ENCODE results near the gene QRFPR.
"Not testable (repeated sequence)": the region's sequence is repeated elsewhere in the genome, so short reads cannot be mapped to it uniquely, and the experiment has no call there.

QRFPR gene

GRCh38 chr4:121380776-121381462 lies at the start of gene QRFPR:
QRFPR (minus strand) TSS chr4:121381018; CDS start chr4:121380647, 371 bp downstream.
- in situ Hi-C loops (cut with MboI; ENCODE audit: low sequenced_read_pairs): no loop called here
- Histone ChIP-seq H3K4me1 (no peaks in the 10 kb centered on the region), H3K36me3 (replicated peaks) (no peaks in the 10 kb centered on the region), H3K9me3 (no peaks in the 10 kb centered on the region), H3K4me3 (no peak within 1 kb of the TSS), H3K27me3 (ENCODE audit: low read depth) (peaks cover 25% of the 10 kb centered on the region)
- DNase-seq (ENCODE audit: low spot score in 2 of 2): no peak

- H3K27me3 ChIP-seq (ENCODE audit: low read depth): no peaks in the 10 kb centered on the region
- in situ Hi-C loops (cut with MboI; ENCODE audit: low sequenced_read_pairs): no loop called here
- no peaks in the 10 kb centered on the region for H3K9me3 ChIP-seq
Measured at GRCh38 chr4:121428721-121429120, 47.9 kb upstream of the QRFPR start.

DNA sequence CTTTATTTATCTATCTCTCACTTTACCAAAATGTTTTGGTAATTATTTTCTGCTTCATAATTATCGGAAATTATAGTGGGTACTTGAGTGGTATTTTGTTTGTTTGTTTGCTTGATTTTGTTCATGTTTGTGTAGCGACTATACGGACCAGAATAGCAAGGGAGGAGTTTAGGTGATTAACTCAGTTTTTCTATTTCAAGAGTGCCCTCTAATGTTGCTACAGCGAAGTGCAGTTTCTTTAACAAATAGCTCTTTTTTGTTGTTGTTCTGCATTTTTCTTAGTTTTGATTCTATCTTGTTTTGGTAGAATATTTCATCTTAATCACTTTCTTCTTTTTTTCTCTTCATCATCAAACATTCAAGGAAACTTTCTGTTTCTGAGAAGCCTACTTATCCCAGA lies 40.8 kb upstream of the QRFPR start:
- in situ Hi-C loops (cut with MboI; ENCODE audit: low sequenced_read_pairs): no loop called here
- Histone ChIP-seq H3K27me3 (ENCODE audit: low read depth) (peaks cover 5% of the 10 kb centered on the region; the same call in 1 of the 2 replicates), H3K4me1 (no peaks in the 10 kb centered on the region), H3K36me3 (replicated peaks) (no peaks in the 10 kb centered on the region), H3K4me3 (no peak overlapping the region), H3K9me3 (no peaks in the 10 kb centered on the region)
- DNase-seq (ENCODE audit: low spot score in 2 of 2): no peak

More at GRCh38 chr4:121428721-121429120, 47.9 kb upstream of the QRFPR start:
- Histone ChIP-seq H3K4me1 (no peaks in the 10 kb centered on the region), H3K4me3 (no peak overlapping the region), H3K36me3 (replicated peaks) (no peaks in the 10 kb centered on the region)
- no peak for DNase-seq (ENCODE audit: low spot score in 2 of 2)

- no peak for DNase-seq (ENCODE audit: low spot score in 2 of 2)
- Histone ChIP-seq H3K36me3 (replicated peaks) (no peaks in the 10 kb centered on the region), H3K4me3 (no peak overlapping the region), H3K9me3 (no peaks in the 10 kb centered on the region), H3K4me1 (no peaks in the 10 kb centered on the region; the same call in 1 of the 2 replicates), H3K27me3 (ENCODE audit: low read depth) (no peaks in the 10 kb centered on the region)
- in situ Hi-C loops (cut with MboI; ENCODE audit: low sequenced_read_pairs): no loop called here
Measured at GRCh38 chr4:121411151-121411744, 30.4 kb upstream of the QRFPR start.

DNA sequence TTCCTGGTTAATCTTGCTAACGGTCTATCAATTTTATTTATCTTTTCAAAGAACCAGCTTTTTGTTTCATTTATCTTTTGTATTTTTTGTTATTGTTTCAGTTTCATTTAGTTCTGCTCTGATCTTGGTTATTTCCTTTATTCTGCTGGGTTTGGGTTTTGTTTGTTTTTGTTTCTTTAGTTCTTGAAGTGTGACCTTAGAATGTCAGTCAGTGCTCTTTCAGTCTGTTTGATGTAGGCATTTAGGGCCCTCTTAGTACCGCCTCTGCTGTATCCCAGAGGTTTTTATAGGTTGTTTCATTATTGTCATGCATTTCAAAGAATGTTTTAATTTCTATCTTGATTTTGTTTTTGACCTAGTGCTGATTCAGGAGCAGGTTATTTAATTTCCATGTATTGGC lies 27.7 kb upstream of the QRFPR start:
- not testable (repeated sequence) for H3K9me3 ChIP-seq

DNA sequence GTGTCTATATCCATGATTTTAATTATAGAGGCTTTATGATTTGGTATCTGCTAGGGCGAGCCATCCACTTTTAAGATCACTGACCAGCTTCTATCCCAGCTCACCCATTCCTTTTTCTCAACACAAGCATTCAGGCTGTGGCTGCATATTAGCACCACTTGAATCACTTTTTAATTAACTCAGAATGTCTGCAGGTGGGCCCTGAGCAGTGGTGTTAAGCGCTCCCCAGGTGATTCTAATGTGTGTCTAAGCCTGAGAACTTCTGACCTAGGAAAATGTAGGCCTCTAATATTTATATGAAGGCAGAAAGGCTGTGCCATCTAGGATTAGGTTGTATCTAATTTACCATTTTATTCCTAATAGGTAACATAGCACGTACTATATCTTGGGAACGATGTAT lies 19.8 kb upstream of the QRFPR start:
- Histone ChIP-seq H3K36me3 (replicated peaks) (no peaks in the 10 kb centered on the region), H3K4me1 (no peaks in the 10 kb centered on the region), H3K4me3 (no peak overlapping the region), H3K9me3 (no peaks in the 10 kb centered on the region), H3K27me3 (ENCODE audit: low read depth) (no peaks in the 10 kb centered on the region)
- in situ Hi-C loops (cut with MboI; ENCODE audit: low sequenced_read_pairs): no loop called here
- no peak for DNase-seq (ENCODE audit: low spot score in 2 of 2)

More for the DNA sequence above, 27.7 kb upstream of the QRFPR start:
- in situ Hi-C loops (cut with MboI; ENCODE audit: low sequenced_read_pairs); H3K36me3 ChIP-seq (replicated peaks); H3K4me3 ChIP-seq; DNase-seq (ENCODE audit: low spot score in 2 of 2); H3K27me3 ChIP-seq (ENCODE audit: low read depth); H3K4me1 ChIP-seq: not testable (repeated sequence)

DNA sequence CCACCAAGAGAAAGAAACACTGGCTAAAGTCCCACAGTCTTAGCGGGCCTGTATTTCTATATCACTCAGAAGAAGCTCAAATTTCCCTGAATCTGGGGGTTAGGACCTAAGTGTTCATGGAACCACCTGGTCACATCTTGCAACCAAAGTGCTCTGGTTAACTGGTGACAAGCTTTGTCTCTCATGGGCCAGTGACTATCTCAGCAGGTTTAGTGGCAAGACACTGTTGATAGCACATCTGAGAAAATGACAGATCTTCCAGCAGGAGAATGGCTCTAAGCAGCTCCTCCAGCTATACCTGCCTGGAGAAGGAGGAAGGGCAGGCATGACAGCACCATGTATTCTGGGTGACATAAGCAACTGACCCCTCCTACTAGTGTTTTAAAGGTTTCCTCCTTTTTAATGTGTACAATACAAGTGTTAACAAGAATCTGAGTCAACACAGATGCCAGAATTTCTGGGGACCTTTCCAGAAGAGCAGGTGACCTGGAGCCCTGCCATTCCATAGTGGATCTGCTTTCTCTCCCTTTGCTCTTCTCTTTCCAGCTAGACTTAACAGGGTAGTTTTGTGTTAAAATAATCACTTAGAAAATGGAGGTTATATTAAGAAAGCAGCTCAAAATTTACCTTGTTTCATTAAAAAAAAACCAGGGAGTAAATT lies 17.3 kb upstream of the QRFPR start:
- Histone ChIP-seq H3K27me3 (ENCODE audit: low read depth) (no peaks in the 10 kb centered on the region), H3K36me3 (replicated peaks) (no peaks in the 10 kb centered on the region), H3K4me3 (no peak overlapping the region), H3K4me1 (no peaks in the 10 kb centered on the region), H3K9me3 (no peaks in the 10 kb centered on the region)
- in situ Hi-C loops (cut with MboI; ENCODE audit: low sequenced_read_pairs): no loop called here
- DNase-seq (ENCODE audit: low spot score in 2 of 2): no peak

DNA sequence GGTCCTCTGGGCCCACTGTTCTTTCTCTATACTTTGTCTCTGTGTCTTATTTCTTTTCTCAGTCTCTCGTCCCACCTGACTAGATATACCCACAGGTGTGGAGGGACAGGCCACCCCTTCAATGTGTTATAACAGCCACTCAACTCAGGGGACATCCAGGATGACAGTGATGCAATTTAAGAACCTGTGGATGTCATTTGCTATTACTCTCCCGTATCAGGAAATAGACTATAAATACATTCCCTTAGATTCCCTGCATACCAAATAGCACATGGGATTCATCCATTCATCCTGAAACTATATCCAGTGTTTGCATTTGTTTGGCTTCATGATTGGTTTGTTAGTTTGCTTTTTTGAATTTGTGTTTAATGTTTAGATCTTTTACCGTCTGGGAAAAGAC lies 16.6 kb upstream of the QRFPR start:
- no peaks in the 10 kb centered on the region for H3K36me3 ChIP-seq (replicated peaks)
- no peaks in the 10 kb centered on the region for H3K4me1 ChIP-seq
- no peaks in the 10 kb centered on the region for H3K27me3 ChIP-seq (ENCODE audit: low read depth)
- no peaks in the 10 kb centered on the region for H3K9me3 ChIP-seq
- no peak for DNase-seq (ENCODE audit: low spot score in 2 of 2)
- in situ Hi-C loops (cut with MboI; ENCODE audit: low sequenced_read_pairs): no loop called here
- H3K4me3 ChIP-seq: no peak overlapping the region

DNA sequence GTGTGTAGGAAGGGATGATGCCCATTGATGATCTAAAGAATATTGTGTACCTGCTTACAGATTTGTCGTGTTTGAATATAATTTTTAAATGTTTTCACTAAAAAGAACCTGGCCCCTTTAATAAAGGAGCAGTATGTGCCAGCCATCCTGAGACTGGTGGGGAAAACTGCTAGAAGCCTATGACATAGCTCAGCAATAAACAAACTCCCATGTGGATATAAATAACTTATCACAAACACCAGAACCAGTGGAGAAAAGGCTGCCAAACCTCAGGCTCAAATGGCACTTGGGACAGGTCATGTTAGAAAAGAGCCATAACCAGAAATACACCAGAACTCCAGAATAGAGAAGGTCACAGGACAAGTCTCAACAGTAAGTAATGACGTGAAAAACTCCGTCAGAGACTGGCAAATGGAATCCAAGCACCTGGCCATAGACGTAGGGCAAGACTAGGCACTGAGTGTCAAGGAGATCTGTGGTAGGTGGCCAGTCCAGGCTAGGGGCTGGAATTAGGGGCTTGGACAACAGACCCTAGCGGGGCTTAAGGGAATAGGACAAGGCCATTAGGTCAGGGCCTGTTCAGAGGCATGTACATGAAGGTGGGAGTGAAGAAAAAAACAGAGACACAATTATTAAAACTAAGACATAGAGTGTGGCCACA lies 11.7 kb upstream of the QRFPR start:
- H3K9me3 ChIP-seq: no peaks in the 10 kb centered on the region
- H3K36me3 ChIP-seq (replicated peaks): no peaks in the 10 kb centered on the region
- no peak for DNase-seq (ENCODE audit: low spot score in 2 of 2)
- in situ Hi-C loops (cut with MboI; ENCODE audit: low sequenced_read_pairs): no loop called here
- H3K27me3 ChIP-seq (ENCODE audit: low read depth): no peaks in the 10 kb centered on the region; the same call in 1 of the 2 replicates
- H3K4me3 ChIP-seq: no peak overlapping the region
- H3K4me1 ChIP-seq: no peaks in the 10 kb centered on the region

- Histone ChIP-seq H3K9me3 (no peaks in the 10 kb centered on the region), H3K4me1 (no peaks in the 10 kb centered on the region), H3K36me3 (replicated peaks) (no peaks in the 10 kb centered on the region), H3K27me3 (ENCODE audit: low read depth) (no peaks in the 10 kb centered on the region; the same call in 1 of the 2 replicates), H3K4me3 (no peak overlapping the region)
- DNase-seq (ENCODE audit: low spot score in 2 of 2): no peak
- in situ Hi-C loops (cut with MboI; ENCODE audit: low sequenced_read_pairs): no loop called here
Measured at GRCh38 chr4:121390335-121390734, 9.5 kb upstream of the QRFPR start.

DNA sequence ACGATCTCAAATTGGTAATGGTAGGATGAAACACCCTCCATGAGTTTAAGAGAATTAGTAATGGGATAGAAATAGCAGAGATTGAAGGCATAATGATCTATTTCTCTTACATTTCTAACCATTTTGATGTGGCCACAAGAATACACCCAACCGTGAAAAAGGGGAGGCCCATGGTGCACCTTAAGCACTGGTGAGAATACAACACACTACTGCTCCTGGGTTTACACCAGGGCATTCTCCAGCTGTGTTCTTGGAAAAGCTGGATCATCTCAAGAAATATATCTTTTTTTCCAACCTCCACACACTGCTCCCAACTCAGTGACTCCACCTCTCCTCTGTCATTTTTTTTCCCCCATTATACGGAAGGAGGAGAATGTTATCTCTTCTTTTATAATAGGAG lies 1.5 kb downstream of the QRFPR start:
- no peak overlapping the region for H3K4me3 ChIP-seq
- in situ Hi-C loops (cut with MboI; ENCODE audit: low sequenced_read_pairs): no loop called here
- H3K27me3 ChIP-seq (ENCODE audit: low read depth): peaks cover 25% of the 10 kb centered on the region
- no peak for DNase-seq (ENCODE audit: low spot score in 2 of 2)
- H3K9me3 ChIP-seq: no peaks in the 10 kb centered on the region
- no peaks in the 10 kb centered on the region for H3K36me3 ChIP-seq (replicated peaks)
- H3K4me1 ChIP-seq: no peaks in the 10 kb centered on the region

- Histone ChIP-seq H3K36me3 (replicated peaks) (no peaks in the 10 kb centered on the region), H3K4me3 (no peak overlapping the region), H3K27me3 (ENCODE audit: low read depth) (peaks cover 23% of the 10 kb centered on the region), H3K9me3 (no peaks in the 10 kb centered on the region), H3K4me1 (no peaks in the 10 kb centered on the region)
- no peak for DNase-seq (ENCODE audit: low spot score in 2 of 2)
- in situ Hi-C loops (cut with MboI; ENCODE audit: low sequenced_read_pairs): no loop called here
Measured at GRCh38 chr4:121377076-121377475, 3.7 kb downstream of the QRFPR start.

DNA sequence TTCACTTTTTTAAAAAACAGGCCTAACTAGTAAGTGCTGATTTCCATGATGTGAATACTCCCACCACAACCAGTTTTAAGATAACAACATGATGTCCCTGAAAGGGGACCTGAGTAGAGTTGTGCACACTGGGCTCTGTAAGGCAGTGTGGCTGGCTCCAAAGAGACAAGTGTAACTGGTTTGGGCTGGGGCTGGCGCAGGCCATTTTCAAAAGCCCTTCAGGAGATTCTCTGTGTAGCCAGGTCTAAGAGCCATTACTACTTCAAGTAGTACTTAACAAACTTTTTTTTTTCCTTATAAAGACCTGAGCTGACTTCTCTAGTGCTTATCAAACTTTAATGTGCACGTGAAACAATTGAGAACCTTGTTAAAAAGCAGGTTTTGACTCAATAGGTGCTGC lies 4.3 kb downstream of the QRFPR start:
- Histone ChIP-seq H3K36me3 (replicated peaks) (no peaks in the 10 kb centered on the region), H3K4me1 (no peaks in the 10 kb centered on the region), H3K9me3 (no peaks in the 10 kb centered on the region), H3K27me3 (ENCODE audit: low read depth) (peaks cover 18% of the 10 kb centered on the region), H3K4me3 (no peak overlapping the region)
- no peak for DNase-seq (ENCODE audit: low spot score in 2 of 2)
- in situ Hi-C loops (cut with MboI; ENCODE audit: low sequenced_read_pairs): no loop called here

DNA sequence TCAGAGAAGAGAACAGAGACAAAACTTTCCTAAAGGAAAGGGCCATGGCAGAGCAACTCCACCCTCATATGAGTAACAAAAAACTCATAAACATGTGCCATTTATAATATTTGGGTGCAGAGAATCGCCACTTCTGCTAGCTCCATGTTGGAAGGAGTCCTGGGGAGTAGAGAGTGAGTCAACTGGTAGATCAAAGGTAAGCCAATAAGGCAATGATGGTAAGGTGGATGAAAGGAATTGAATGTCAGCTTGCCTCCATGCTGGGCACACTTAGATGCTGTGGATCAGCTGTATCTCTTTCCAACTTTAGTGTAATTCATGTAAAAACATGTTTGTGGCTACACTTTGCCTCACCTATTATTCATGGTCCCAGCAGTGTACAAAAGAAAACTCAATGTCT lies 4.7 kb downstream of the QRFPR start:
- Histone ChIP-seq H3K4me3 (no peak overlapping the region), H3K36me3 (replicated peaks) (no peaks in the 10 kb centered on the region)

More for the DNA sequence above, 4.7 kb downstream of the QRFPR start:
- Histone ChIP-seq H3K27me3 (ENCODE audit: low read depth) (peaks cover 13% of the 10 kb centered on the region), H3K4me1 (no peaks in the 10 kb centered on the region), H3K9me3 (no peaks in the 10 kb centered on the region)
- in situ Hi-C loops (cut with MboI; ENCODE audit: low sequenced_read_pairs): no loop called here
- DNase-seq (ENCODE audit: low spot score in 2 of 2): no peak
